BLaER1 treated with 17β-estradiol and CSF1 and Interleukin-3, amounts not matched to agents 10 nM and 100 nM (cell line): Measurements from ENCODE around the gene NOL7.

Experiments used
- H3K27ac ChIP-seq, 11 experiments: shearing (Covaris generic); formaldehyde crosslinking; 2 replicates each; pipeline ENCODE4 v1.8.1; 2022
- H3K27me3 ChIP-seq, 11 experiments: shearing (Covaris generic); formaldehyde crosslinking; 2 replicates each; pipeline ENCODE4 v1.8.1; 2022
- H3K36me3 ChIP-seq, 11 experiments: shearing (Covaris generic); formaldehyde crosslinking; 2 replicates each; pipeline ENCODE4 v1.8.1; 2022
- H3K4me1 ChIP-seq, 10 experiments: shearing (Covaris generic); formaldehyde crosslinking; 2 replicates each; pipeline ENCODE4 v1.8.1; 2022
- H3K4me2 ChIP-seq, 11 experiments: shearing (Covaris generic); formaldehyde crosslinking; 2 replicates each; pipeline ENCODE4 v1.8.1; 2022
- H3K4me3 ChIP-seq, 10 experiments: shearing (Covaris generic); formaldehyde crosslinking; 2 replicates each; pipeline ENCODE4 v1.8.1; 2022
- H3K9ac ChIP-seq, 11 experiments: shearing (Covaris generic); formaldehyde crosslinking; 2 replicates each; pipeline ENCODE4 v1.8.1; 2022
- H3K9me3 ChIP-seq, 11 experiments: shearing (Covaris generic); formaldehyde crosslinking; replicated peaks in 1 of 11; 2 replicates each; pipeline ENCODE4 v1.8.1; 2022
- H4K20me1 ChIP-seq, 11 experiments: shearing (Covaris generic); formaldehyde crosslinking; 2 replicates each; pipeline ENCODE4 v1.8.1; 2022
- Cebpa-rat ChIP-seq, 11 experiments: shearing (Covaris generic); IDR thresholded peaks; 2 replicates each; pipeline ENCODE4 v1.8.1; 2022

The NOL7 gene

DNA sequence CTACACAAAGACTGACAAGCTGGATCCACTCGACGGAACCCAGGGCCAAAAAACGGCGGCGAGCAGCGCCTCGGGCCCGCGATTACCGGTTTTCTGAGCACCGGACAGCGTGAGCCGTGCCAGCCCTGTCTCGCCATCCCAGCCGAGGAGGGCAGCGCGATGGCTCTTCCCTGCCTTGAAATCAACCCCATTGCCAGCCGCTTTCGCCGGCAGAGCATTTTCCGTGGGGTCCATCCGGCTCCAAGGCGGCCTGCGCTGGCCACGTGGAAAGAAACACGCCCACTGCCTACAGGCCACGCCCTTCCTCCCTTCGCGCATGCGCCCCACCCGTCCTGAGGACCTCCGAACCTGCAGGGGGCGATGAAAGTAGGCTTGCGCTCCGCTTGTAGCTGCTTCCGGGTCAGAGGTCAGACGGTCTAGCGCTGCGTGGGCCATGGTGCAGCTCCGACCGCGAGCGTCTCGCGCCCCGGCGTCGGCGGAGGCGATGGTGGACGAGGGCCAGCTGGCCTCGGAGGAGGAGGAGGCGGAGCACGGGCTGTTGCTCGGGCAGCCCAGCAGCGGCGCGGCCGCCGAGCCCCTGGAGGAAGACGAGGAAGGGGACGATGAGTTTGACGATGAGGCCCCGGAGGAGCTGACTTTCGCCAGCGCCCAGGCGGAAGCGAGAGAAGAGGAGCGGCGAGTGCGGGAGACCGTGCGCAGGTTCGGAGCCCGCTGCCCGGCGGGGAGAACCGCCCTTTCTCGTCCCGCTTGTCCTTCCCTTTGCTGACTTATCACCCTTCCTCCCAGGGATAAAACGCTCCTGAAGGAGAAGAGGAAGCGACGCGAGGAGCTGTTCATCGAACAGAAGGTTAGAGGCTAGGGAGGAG lies at the start of gene NOL7:
Gene NOL7 (plus strand): TSS at position 410 of the 866 bp plus-strand sequence. CDS start 24 bp downstream, at position 434.
- Histone ChIP-seq H3K4me2 (peak within 1 kb of the TSS; percentile 85 to 97 (median 91)), H3K4me3 (peak within 1 kb of the TSS; percentile 70 to 96 (median 88)), H3K27ac (peak within 1 kb of the TSS; percentile 82 to 99 (median 95)), H3K27me3 (no peaks in the 10 kb centered on the region), H3K4me1 (peaks cover 40 to 58% (median 46%) of the 10 kb centered on the region in 10 experiments), H3K9me3 (no peaks in the 10 kb centered on the region), H4K20me1 (peaks cover 31 to 49% (median 42%) of the 10 kb centered on the region in 11 experiments; a peak in 20 of 22 replicates), H3K9ac (peak within 1 kb of the TSS; percentile 89 to 99 (median 95)), H3K36me3 (peaks cover 34 to 43% (median 39%) of the 10 kb centered on the region in 11 experiments)
- TF ChIP-seq Cebpa-rat (IDR thresholded peaks at IDR 0.05) = no peak

DNA sequence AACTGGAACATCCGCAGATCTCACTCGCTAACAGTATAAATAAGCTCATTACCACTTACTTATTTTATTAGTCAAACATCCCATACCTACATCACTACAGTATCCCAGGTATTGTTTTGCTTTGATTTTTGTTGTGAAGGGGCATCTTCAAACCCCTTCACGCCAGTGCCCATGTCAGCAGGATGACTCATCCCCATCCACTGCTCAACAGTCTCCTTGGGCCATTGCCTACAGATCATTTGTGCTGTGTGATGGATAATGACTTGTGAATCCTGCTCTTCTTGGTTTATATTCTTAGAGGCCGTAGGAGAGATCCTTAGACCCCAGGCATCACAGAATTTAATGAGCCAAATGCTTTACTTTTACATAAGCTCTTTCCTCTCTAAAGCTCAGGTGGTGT lies 49.2 kb upstream of the NOL7 start:
- no peaks in the 10 kb centered on the region for H4K20me1 ChIP-seq
- no peak for TF ChIP-seq Cebpa-rat (IDR thresholded peaks at IDR 0.05)
- H3K9ac ChIP-seq = no peak overlapping the region
- H3K36me3 ChIP-seq = no peaks in the 10 kb centered on the region
- H3K27ac ChIP-seq = no peak overlapping the region
- no peak overlapping the region for H3K4me3 ChIP-seq
- no peak overlapping the region for H3K4me2 ChIP-seq
- peaks cover 0 to 5% (median 0%) of the 10 kb centered on the region in 10 experiments; a peak in 1 of 20 replicates for H3K4me1 ChIP-seq
- H3K27me3 ChIP-seq = no peaks in the 10 kb centered on the region
- H3K9me3 ChIP-seq = no peaks in the 10 kb centered on the region

DNA sequence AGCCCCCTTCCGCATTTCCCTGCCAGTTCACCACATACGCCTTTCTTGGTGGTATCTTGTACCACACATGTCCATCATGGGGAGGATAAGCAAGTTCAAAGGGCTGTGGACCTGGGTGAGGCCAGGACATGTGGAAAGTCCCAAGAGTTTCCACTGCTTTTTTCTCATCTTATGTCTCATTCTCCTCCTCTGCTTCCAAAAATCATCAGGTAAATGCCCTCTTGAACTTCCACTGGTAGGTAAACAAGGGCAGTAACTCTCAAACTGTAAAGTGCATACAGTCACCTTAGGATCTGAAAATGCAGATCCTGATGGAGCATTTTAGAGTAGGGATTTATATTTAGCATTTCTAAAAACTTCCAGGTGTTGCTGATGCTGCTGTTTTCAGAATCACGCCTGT lies 48.6 kb upstream of the NOL7 start:
- no peaks in the 10 kb centered on the region for H4K20me1 ChIP-seq
- TF ChIP-seq Cebpa-rat (IDR thresholded peaks at IDR 0.05) = no peak
- no peak overlapping the region for H3K4me2 ChIP-seq
- no peak overlapping the region for H3K9ac ChIP-seq
- no peak overlapping the region for H3K4me3 ChIP-seq
- H3K9me3 ChIP-seq = no peaks in the 10 kb centered on the region
- no peaks in the 10 kb centered on the region for H3K27me3 ChIP-seq
- no peak overlapping the region for H3K27ac ChIP-seq
- peaks cover 0 to 5% (median 0%) of the 10 kb centered on the region in 10 experiments; a peak in 1 of 20 replicates for H3K4me1 ChIP-seq
- H3K36me3 ChIP-seq = no peaks in the 10 kb centered on the region

DNA sequence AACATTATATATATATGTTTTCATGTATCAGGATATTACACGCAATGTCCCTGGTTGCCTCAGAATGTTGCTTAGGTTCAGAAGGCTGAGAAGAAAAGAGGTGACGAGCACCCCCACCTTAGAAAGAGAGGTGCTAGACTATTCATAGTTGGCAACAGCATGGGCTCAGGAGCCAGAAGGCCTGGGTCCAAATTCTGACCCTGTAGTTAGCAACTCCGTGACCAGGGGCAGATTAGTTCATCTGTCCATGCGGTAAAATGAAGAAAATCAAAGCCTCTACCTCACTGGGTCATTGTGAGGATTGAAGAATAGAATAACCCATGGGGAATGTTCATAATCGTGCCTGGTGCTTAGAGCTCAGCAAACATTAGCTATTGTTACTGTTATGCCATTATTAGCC lies 46.2 kb upstream of the NOL7 start:
- no peak for TF ChIP-seq Cebpa-rat (IDR thresholded peaks at IDR 0.05)
- peaks cover 7 to 9% (median 8%) of the 10 kb centered on the region in 10 experiments for H3K4me1 ChIP-seq
- no peaks in the 10 kb centered on the region for H4K20me1 ChIP-seq
- H3K9me3 ChIP-seq = no peaks in the 10 kb centered on the region
- H3K9ac ChIP-seq = no peak overlapping the region
- H3K27ac ChIP-seq = no peak overlapping the region
- no peak overlapping the region for H3K4me3 ChIP-seq
- H3K36me3 ChIP-seq = no peaks in the 10 kb centered on the region
- H3K4me2 ChIP-seq = no peak overlapping the region
- no peaks in the 10 kb centered on the region for H3K27me3 ChIP-seq

DNA sequence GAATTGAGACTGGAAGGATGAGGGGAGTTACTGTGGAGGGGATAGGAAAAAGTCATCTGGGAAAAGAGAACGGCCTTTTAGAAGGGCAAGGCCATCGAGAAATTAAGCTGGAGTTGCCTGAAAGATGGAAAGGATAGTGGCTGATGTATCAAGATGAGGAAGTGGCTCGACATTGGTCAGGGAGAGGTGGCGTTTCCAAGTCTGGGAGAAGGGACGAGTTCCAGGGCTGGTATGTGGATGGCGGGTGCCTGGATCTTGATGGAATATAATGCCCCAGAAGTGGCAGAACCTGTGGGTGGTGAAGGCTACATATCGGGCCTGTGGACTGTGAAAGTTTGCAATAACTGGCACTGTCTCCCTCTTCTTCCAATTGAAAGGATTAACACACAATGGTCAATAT lies 42.9 kb upstream of the NOL7 start:
- Histone ChIP-seq H3K4me2 (no peak overlapping the region), H3K9me3 (peaks cover 0 to 4% (median 0%) of the 10 kb centered on the region in 11 experiments; a peak in 4 of 22 replicates), H3K4me1 (peaks cover 9 to 15% (median 14%) of the 10 kb centered on the region in 10 experiments), H3K9ac (no peak overlapping the region), H3K4me3 (no peak overlapping the region), H3K27ac (no peak overlapping the region), H3K36me3 (no peaks in the 10 kb centered on the region), H3K27me3 (no peaks in the 10 kb centered on the region), H4K20me1 (no peaks in the 10 kb centered on the region)
- TF ChIP-seq Cebpa-rat (IDR thresholded peaks at IDR 0.05) = no peak

DNA sequence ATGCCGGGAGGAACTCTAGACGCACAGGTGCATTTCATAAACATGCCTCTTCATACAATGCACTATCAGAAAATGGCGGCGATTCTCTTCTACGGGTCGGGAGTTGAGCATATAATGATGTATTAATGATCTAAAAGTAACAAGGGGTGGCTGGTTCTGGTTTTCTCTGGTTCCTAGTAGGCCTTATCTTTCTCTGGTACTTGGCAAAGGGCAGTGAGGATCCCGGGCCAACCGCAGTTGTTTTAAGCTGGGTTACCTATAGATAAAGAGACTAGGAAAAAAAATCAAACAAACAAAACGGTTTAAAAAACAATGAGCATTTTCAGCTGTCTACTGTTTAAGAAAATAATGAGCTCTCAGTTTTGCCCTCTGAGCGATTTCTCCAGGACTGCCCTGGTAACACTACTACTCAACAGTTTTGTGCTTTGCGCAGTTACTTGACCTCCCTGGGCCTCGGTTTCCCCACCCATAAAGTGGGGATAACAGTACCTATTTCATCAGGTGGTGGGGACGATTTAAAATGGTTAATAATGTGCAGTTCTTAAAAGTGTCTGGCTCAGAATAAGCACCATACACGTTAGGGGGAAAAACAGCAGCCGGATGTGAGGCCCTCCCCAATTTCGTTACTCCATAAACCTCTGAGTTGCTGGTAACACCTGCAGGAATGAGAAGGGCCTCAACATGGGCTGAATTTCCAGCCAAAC lies 42.0 kb upstream of the NOL7 start:
- Histone ChIP-seq H4K20me1 (no peaks in the 10 kb centered on the region), H3K27me3 (no peaks in the 10 kb centered on the region), H3K36me3 (no peaks in the 10 kb centered on the region), H3K27ac (peak overlapping the region in 10 of 11 experiments; percentile 92 to 99 (median 96); a peak in 21 of 22 replicates), H3K9me3 (peaks cover 0 to 4% (median 0%) of the 10 kb centered on the region in 11 experiments; a peak in 6 of 22 replicates), H3K4me3 (peak overlapping the region; percentile 71 to 95 (median 88)), H3K4me1 (peaks cover 9 to 15% (median 14%) of the 10 kb centered on the region in 10 experiments), H3K4me2 (peak overlapping the region; percentile 77 to 97 (median 91)), H3K9ac (peak overlapping the region; percentile 89 to 98 (median 95); a peak in 21 of 22 replicates)
- no peak for TF ChIP-seq Cebpa-rat (IDR thresholded peaks at IDR 0.05)

DNA sequence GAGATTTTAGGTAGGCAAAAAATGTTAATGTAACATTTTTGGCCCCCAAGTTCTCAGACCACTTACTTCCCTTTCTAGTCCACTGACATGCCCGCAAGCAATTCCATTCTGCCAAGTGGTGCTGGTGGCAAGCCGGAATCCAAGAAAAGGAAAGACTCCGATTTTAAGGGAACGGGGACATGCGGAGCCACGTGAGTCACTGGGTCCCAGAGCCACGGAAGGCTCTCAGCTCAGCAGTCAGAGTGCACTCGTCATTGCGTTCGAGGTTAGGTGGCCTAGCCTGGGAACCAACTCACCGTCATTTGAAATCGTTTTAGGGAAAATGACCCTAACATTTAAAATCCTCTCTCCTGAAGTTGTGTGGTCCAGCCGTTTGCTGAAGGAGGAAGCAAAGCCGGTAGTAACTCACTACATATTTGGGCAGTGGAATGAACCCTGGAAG lies 41.4 kb upstream of the NOL7 start:
- H3K9me3 ChIP-seq = peaks cover 0 to 7% (median 0%) of the 10 kb centered on the region in 11 experiments; a peak in 6 of 22 replicates
- H3K9ac ChIP-seq = peak overlapping the region; percentile 89 to 98 (median 95)
- H3K4me2 ChIP-seq = peak overlapping the region; percentile 77 to 97 (median 91)
- H4K20me1 ChIP-seq = no peaks in the 10 kb centered on the region
- H3K4me1 ChIP-seq = peaks cover 9 to 15% (median 14%) of the 10 kb centered on the region in 10 experiments
- no peaks in the 10 kb centered on the region; a peak in 1 of 22 replicates for H3K36me3 ChIP-seq
- peak overlapping the region; percentile 77 to 99 (median 96) for H3K27ac ChIP-seq
- no peak for TF ChIP-seq Cebpa-rat (IDR thresholded peaks at IDR 0.05)
- H3K27me3 ChIP-seq = no peaks in the 10 kb centered on the region
- H3K4me3 ChIP-seq = peak overlapping the region; percentile 71 to 95 (median 88)

DNA sequence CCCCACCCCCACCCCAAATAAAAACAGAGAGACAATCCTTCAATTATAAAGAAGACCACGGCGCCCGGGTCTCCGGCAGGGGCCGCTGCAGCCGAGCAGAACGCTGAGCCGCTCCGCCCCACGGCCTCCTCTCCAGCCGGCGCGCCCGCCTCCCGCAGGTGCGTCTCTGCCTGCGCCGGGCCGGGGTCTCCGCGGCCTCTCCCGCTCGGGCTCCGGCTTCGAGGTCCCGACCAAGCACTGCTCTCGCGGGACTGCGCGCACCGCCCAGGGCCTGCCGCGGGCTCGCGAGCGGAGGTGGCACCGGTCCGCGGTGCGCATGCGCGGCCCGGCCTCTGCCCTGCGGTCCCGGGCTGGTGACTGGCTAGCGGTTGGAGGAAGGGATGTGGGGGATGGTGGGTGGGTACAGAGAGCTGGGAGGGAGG lies 41.0 kb upstream of the NOL7 start:
- H3K36me3 ChIP-seq = peaks cover 0 to 3% (median 0%) of the 10 kb centered on the region in 11 experiments; a peak in 1 of 22 replicates
- H3K4me2 ChIP-seq = peak overlapping the region in 10 of 11 experiments; percentile 78 to 97 (median 90); a peak in 18 of 22 replicates
- no peaks in the 10 kb centered on the region for H4K20me1 ChIP-seq
- H3K27ac ChIP-seq = peak overlapping the region; percentile 77 to 99 (median 96)
- peak overlapping the region; percentile 71 to 95 (median 88) for H3K4me3 ChIP-seq
- TF ChIP-seq Cebpa-rat (IDR thresholded peaks at IDR 0.05) = no peak
- no peaks in the 10 kb centered on the region for H3K27me3 ChIP-seq
- H3K4me1 ChIP-seq = peaks cover 9 to 15% (median 14%) of the 10 kb centered on the region in 10 experiments
- H3K9ac ChIP-seq = peak overlapping the region; percentile 89 to 98 (median 95)
- peaks cover 0 to 7% (median 0%) of the 10 kb centered on the region in 11 experiments; a peak in 6 of 22 replicates for H3K9me3 ChIP-seq
